H1 (cell line): ENCODE results near the gene TWSG1. TPM values are rescaled to one million over a fixed set of nuclear protein-coding genes. Genes with fewer than 3 reads are reported as not detected.

ENCODE experiments used
- CTCF ChIA-PET: fragments of 300-600 bp; sonication (Branson Sonifier 250); formaldehyde crosslinking; loops from one replicate; lab custom pipeline; 2021; ENCODE audit not compliant: partially characterized antibody; lab: Charles Lee
- POLR2A ChIA-PET: fragments of 300-600 bp; sonication (Branson Sonifier 250); formaldehyde crosslinking; loops from one replicate; lab custom pipeline; 2021; ENCODE audit warnings: inconsistent platforms; ENCODE audit not compliant: partially characterized antibody; lab: Charles Lee
- DNase-seq, 2 experiments: peaks; one replicate each; pipeline versions ENCODE4 v3.0.0 to v3.0.0-alpha.2; 2010 to 2022; ENCODE audit warnings: low spot score in 2 of 2, low read depth in 1 of 2, mixed read lengths in 1 of 2
- FAIRE-seq: peaks from 2 replicates; lab custom pipeline; 2011; peaks lifted over from hg19 to GRCh38; lab: Jason Lieb, UNC
- H2AFZ ChIP-seq: 2 replicates; pipeline ENCODE4 v1.8.1; 2012; ENCODE audit warnings: low read length, inconsistent platforms
- H2AK5ac ChIP-seq: 2 replicates; pipeline ENCODE4 v1.6.1; 2013; ENCODE audit warnings: low read depth, low read length
- H2BK120ac ChIP-seq: replicated peaks from 2 replicates; pipeline ENCODE3; 2013; ENCODE audit warnings: low read depth, low read length, inconsistent platforms
- H2BK12ac ChIP-seq: 2 replicates; pipeline ENCODE4 v1.6.1; 2013; ENCODE audit warnings: low read depth, low read length
- H2BK15ac ChIP-seq: 2 replicates; pipeline ENCODE4 v1.6.1; 2013; ENCODE audit warnings: low read length
- H2BK20ac ChIP-seq: 2 replicates; pipeline ENCODE4 v1.6.1; 2013; ENCODE audit warnings: low read length
- H2BK5ac ChIP-seq: 2 replicates; pipeline ENCODE4 v1.6.1; 2013; ENCODE audit warnings: low read depth, low read length
- H3K14ac ChIP-seq: 2 replicates; pipeline ENCODE4 v1.6.1; 2013; ENCODE audit warnings: inconsistent platforms; ENCODE audit not compliant: insufficient read length
- H3K18ac ChIP-seq: 2 replicates; pipeline ENCODE4 v1.6.1; 2013; ENCODE audit warnings: low read length; ENCODE audit errors: extremely low read depth
- H3K23ac ChIP-seq: 2 replicates; pipeline ENCODE4 v1.6.1; 2013; ENCODE audit warnings: inconsistent platforms; ENCODE audit not compliant: insufficient read length
- H3K23me2 ChIP-seq: 2 replicates; pipeline ENCODE4 v1.6.1; 2013; ENCODE audit warnings: low read depth, low read length
- H3K27ac ChIP-seq: 2 replicates; pipeline ENCODE4 v1.6.1; 2011; ENCODE audit warnings: low read depth, low read length, inconsistent platforms
- H3K27me3 ChIP-seq, 4 experiments: replicated peaks in 1 of 4; 1 replicate in 1 of 4; 2 replicates in 3 of 4; pipeline versions ENCODE4 v1.6.1 to v1.8.1; 2011 to 2013; ENCODE audit warnings: low read length in 3 of 4, mild to moderate bottlenecking in 3 of 4, inconsistent platforms in 2 of 4, mixed read lengths in 2 of 4, moderate library complexity in 1 of 4; ENCODE audit not compliant: control insufficient read depth in 3 of 4, insufficient read depth in 3 of 4; ENCODE audit errors: extremely low read depth in 1 of 4
- H3K36me3 ChIP-seq, 4 experiments: 2 replicates each; pipeline versions ENCODE4 v1.6.1 to v1.8.1; 2011 to 2013; ENCODE audit warnings: mild to moderate bottlenecking in 4 of 4, low read length in 3 of 4, moderate library complexity in 2 of 4, control low read depth in 1 of 4, inconsistent platforms in 1 of 4; ENCODE audit not compliant: insufficient read depth in 4 of 4, control insufficient read depth in 2 of 4
- H3K4ac ChIP-seq: replicated peaks from 2 replicates; pipeline ENCODE3; 2013; ENCODE audit warnings: low read length, low read depth, mixed read lengths, inconsistent platforms; ENCODE audit not compliant: insufficient read length
- H3K4me1 ChIP-seq, 4 experiments: replicated peaks in 1 of 4; 1 replicate in 1 of 4; 2 replicates in 3 of 4; pipeline versions ENCODE4 v1.6.1 to v1.8.1; 2011 to 2013; ENCODE audit warnings: low read length in 3 of 4, inconsistent platforms in 2 of 4, mixed read lengths in 1 of 4; ENCODE audit not compliant: insufficient read depth in 4 of 4, control insufficient read depth in 3 of 4
- H3K4me2 ChIP-seq, 2 experiments: 2 replicates each; pipeline versions ENCODE4 v1.6.1 to v1.8.1; 2011 to 2013; ENCODE audit warnings: low read depth in 2 of 2, low read length in 2 of 2, control low read depth in 1 of 2, inconsistent platforms in 1 of 2, mild to moderate bottlenecking in 1 of 2; ENCODE audit not compliant: insufficient read depth in 1 of 2
- H3K4me3 ChIP-seq, 4 experiments: fragments of 200-600, 300-600 bp in 1 of 4; sonication (generic), shearing (Covaris generic), sonication (Bioruptor Twin) in 1 of 4; 2 replicates each; pipeline versions ENCODE4 v1.5.1 to v1.8.1; 2011 to 2016; ENCODE audit warnings: low read length in 4 of 4, low read depth in 3 of 4, control low read depth in 2 of 4, inconsistent platforms in 2 of 4, mild to moderate bottlenecking in 2 of 4, mixed read lengths in 1 of 4, moderate library complexity in 1 of 4; ENCODE audit not compliant: insufficient read depth in 2 of 4; ENCODE audit errors: extremely low read depth in 1 of 4
- H3K56ac ChIP-seq: replicated peaks from 2 replicates; pipeline ENCODE3; 2013; ENCODE audit warnings: low read depth, mild to moderate bottlenecking, mixed read lengths, low read length, inconsistent platforms; ENCODE audit not compliant: insufficient read length
- H3K79me1 ChIP-seq: 2 replicates; pipeline ENCODE4 v1.6.1; 2013; ENCODE audit warnings: low read depth, low read length, control low read depth
- H3K79me2 ChIP-seq, 2 experiments: 2 replicates each; pipeline versions ENCODE4 v1.6.1 to v1.8.1; 2012 to 2013; ENCODE audit warnings: low read length in 2 of 2, mild to moderate bottlenecking in 2 of 2, inconsistent platforms in 1 of 2; ENCODE audit not compliant: insufficient read depth in 2 of 2, control insufficient read depth in 1 of 2
- H3K9ac ChIP-seq, 4 experiments: replicated peaks in 1 of 4; 1 replicate in 1 of 4; 2 replicates in 3 of 4; pipeline versions ENCODE4 v1.6.1 to v1.8.1; 2011 to 2013; ENCODE audit warnings: low read depth in 3 of 4, low read length in 3 of 4, control low read depth in 2 of 4, mild to moderate bottlenecking in 2 of 4, moderate library complexity in 2 of 4, inconsistent platforms in 1 of 4; ENCODE audit errors: extremely low read depth in 1 of 4
- H3K9me3 ChIP-seq, 2 experiments: 2 replicates each; pipeline versions ENCODE4 v1.6.1 to v1.8.1; 2012 to 2013; ENCODE audit warnings: mild to moderate bottlenecking in 2 of 2, moderate library complexity in 2 of 2, control low read depth in 1 of 2, inconsistent platforms in 1 of 2, low read depth in 1 of 2, low read length in 1 of 2, mixed read lengths in 1 of 2; ENCODE audit not compliant: insufficient read depth in 2 of 2
- H4K20me1 ChIP-seq, 2 experiments: replicated peaks in 1 of 2; 2 replicates each; pipeline versions ENCODE3 to v1.8.1; 2011 to 2013; ENCODE audit warnings: inconsistent platforms in 2 of 2, low read length in 2 of 2, mild to moderate bottlenecking in 1 of 2; ENCODE audit not compliant: insufficient read depth in 2 of 2, control insufficient read depth in 1 of 2
- H4K5ac ChIP-seq: 2 replicates; pipeline ENCODE4 v1.6.1; 2013; ENCODE audit warnings: low read length, low read depth, mixed read lengths, inconsistent platforms; ENCODE audit not compliant: insufficient read length
- H4K8ac ChIP-seq: 2 replicates; pipeline ENCODE4 v1.8.0; 2013; ENCODE audit warnings: mild to moderate bottlenecking, moderate library complexity, low read length, inconsistent platforms; ENCODE audit not compliant: insufficient read depth; ENCODE audit errors: extremely low read depth
- H4K91ac ChIP-seq: replicated peaks from 2 replicates; pipeline ENCODE3; 2013; ENCODE audit warnings: low read length, mixed read lengths, inconsistent platforms; ENCODE audit not compliant: insufficient read length
- E2F6 ChIP-seq: IDR thresholded peaks from 2 replicates; pipeline ENCODE4 v1.6.1; 2012; ENCODE audit warnings: inconsistent platforms
- HDAC2 ChIP-seq, 2 experiments: fragments of 300-600 bp in 1 of 2; sonication (generic) in 1 of 2; IDR thresholded peaks; 2 replicates each; pipeline ENCODE4 v1.6.1; 2011 to 2012; ENCODE audit warnings: low read depth in 2 of 2, low read length in 2 of 2, mild to moderate bottlenecking in 2 of 2, moderate library complexity in 2 of 2, borderline replicate concordance in 1 of 2, inconsistent platforms in 1 of 2
- MAX ChIP-seq: IDR thresholded peaks from 2 replicates; pipeline ENCODE4 v1.6.1; 2012; ENCODE audit warnings: inconsistent platforms
- POLR2A ChIP-seq, 2 experiments: IDR thresholded peaks; 1 replicate in 1 of 2; 2 replicates in 1 of 2; pipeline ENCODE4 v1.6.1; 2011; ENCODE audit warnings: low read depth in 2 of 2, low read length in 2 of 2, mild to moderate bottlenecking in 2 of 2; ENCODE audit errors: control extremely low read depth in 1 of 2
- RXRA ChIP-seq: IDR thresholded peaks from 2 replicates; pipeline ENCODE4 v1.6.1; 2011; ENCODE audit warnings: low read depth, mild to moderate bottlenecking, low read length, moderate library complexity; ENCODE audit not compliant: insufficient read depth
- SP2 ChIP-seq: IDR thresholded peaks from 2 replicates; pipeline ENCODE4 v1.6.1; 2012; ENCODE audit warnings: mild to moderate bottlenecking, low read length, inconsistent platforms
- SP4 ChIP-seq: IDR thresholded peaks from 2 replicates; pipeline ENCODE4 v1.6.1; 2012; ENCODE audit warnings: low read length, inconsistent platforms
- TAF1 ChIP-seq: IDR thresholded peaks from 2 replicates; pipeline ENCODE4 v1.6.1; 2011; ENCODE audit warnings: mild to moderate bottlenecking, low read depth, low read length
- WGBS, 2 experiments: shearing (Covaris generic) in 1 of 2; methylation state at CpG; one replicate each; pipeline versions ENCODE4 v1.1.6 to v1.1.7; 2013 to 2015; ENCODE audit warnings: low lambda C conversion rate in 2 of 2, mixed read lengths in 2 of 2, inconsistent platforms in 1 of 2, low coverage in 1 of 2, missing lambda C conversion rate in 1 of 2; ENCODE audit not compliant: insufficient replicate concordance in 2 of 2, insufficient coverage in 1 of 2, insufficient read length in 1 of 2; ENCODE audit errors: extremely low coverage in 1 of 2, missing lambda C conversion rate in 1 of 2; 5-methylcytosine and 5-hydroxymethylcytosine counted together
- polyA plus RNA-seq, 7 experiments: library from polyadenylated mRNA; depleted of rRNA in 3 of 7; stranded (reverse) in 5 of 7; unstranded in 2 of 7; fragments of >200 nt in 5 of 7; fragments of 200-250 nt in 2 of 7; gene quantifications; 1 replicate in 5 of 7; 2 replicates in 1 of 7; 4 replicates in 1 of 7; pipeline versions ENCODE4 v1.2.1 to v1.2.3, GENCODE V29; 2011 to 2013; ENCODE audit warnings: missing spikeins in 2 of 7, mixed read lengths in 2 of 7
- total RNA-seq: library from RNA; stranded (reverse); fragmentation: NEBNext Ultra II Directional; extraction: Animal tissue kit (Norgen Biotek cat#: 25700); gene quantifications from 2 replicates; pipeline ENCODE4 v1.2.1, GENCODE V29; 2021

The TWSG1 gene
- total and polyA plus RNA-seq, 2 of the 8 experiments (the other 6 are each of a cell fraction or from before 2014, with no cell fraction given): 11.8 to 19.8 TPM

DNA sequence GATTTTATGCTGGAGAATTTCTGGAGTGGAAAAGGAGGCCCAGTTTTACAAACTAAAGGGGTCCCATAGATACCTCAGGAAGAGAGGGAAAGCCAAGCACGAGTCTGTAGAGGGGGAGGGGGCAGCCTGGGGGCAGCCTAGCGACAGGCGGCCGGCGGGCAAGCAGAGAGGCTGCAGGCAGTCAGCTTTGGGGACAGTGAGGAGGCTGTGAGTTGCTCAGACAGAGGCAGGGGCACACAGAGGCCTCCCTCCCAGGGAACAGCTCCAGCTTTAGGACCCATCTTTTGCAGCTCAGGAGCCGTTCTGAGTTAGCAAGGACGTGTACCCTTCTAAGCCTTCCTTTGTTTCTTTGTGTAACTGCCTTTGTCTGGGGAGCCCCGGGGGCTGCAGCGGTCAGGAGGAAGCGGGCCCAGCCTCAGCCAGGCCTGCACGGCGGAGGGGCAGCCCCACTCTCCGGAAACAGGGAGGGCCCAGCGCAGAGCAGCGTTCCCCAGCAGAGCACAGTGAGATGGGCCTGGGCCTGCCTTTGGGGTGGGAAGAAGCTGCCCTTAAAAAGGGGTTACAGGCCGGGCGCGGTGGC, 99.6 kb downstream of the TWSG1 start:
- Histone ChIP-seq H2BK5ac (peak overlapping the region; percentile 78), H2AFZ (peak overlapping the region; percentile 64; the same call in 1 of the 2 replicates), H3K79me1 (no peaks in the 10 kb centered on the region), H3K4me2 (peak overlapping the region; percentile 2 to 19; a peak in 2 of 4 replicates), H3K23ac (no peak overlapping the region), H3K4me1 (peaks cover 0 to 11% (median 3%) of the 10 kb centered on the region in 4 experiments; a peak in 5 of 7 replicates), H3K4ac (no peak overlapping the region), H2BK20ac (peak overlapping the region; percentile 72; the same call in 1 of the 2 replicates), H3K36me3 (no peaks in the 10 kb centered on the region), H2BK15ac (no peak overlapping the region), H4K91ac (no peak overlapping the region), H4K20me1 (no peaks in the 10 kb centered on the region), H3K4me3 (no peak overlapping the region), H2BK12ac (0 out of 2 replicates have a peak overlapping the region, but pooled peaks have one; percentile 9), H3K56ac (no peak overlapping the region), H3K9ac (no peak overlapping the region), H4K8ac (peak overlapping the region; percentile 60; the same call in 1 of the 2 replicates), H3K27me3 (no peaks in the 10 kb centered on the region), H3K79me2 (no peaks in the 10 kb centered on the region), H3K14ac (no peak overlapping the region), H3K18ac (peak overlapping the region; percentile 60), H3K9me3 (peaks cover 2 to 6% of the 10 kb centered on the region in 2 experiments; a peak in 2 of 4 replicates), H3K27ac (no peak overlapping the region), H2AK5ac (no peak overlapping the region), H2BK120ac (no peak overlapping the region), H4K5ac (no peak overlapping the region), H3K23me2 (no peaks in the 10 kb centered on the region)
- TF ChIP-seq MAX: peak; percentile 24
- TF ChIP-seq POLR2A (IDR thresholded peaks at IDR 0.05; ENCODE audit: control extremely low read depth in 1 of 2, low read depth in 2 of 2, low read length in 2 of 2): 0 out of 3 replicates have a peak, but pooled peaks of 1 of the 2 experiments have one; percentile 34
- TF ChIP-seq RXRA: no peak
- peak; percentile 59 for TF ChIP-seq E2F6
- TF ChIP-seq TAF1: peak; percentile 28; the same call in 1 of the 2 replicates
- no peak for TF ChIP-seq SP2
- no peak for TF ChIP-seq SP4
- no peak for TF ChIP-seq HDAC2 (IDR thresholded peaks at IDR 0.05; ENCODE audit: borderline replicate concordance in 1 of 2, low read depth in 2 of 2, low read length in 2 of 2)
- POLR2A ChIA-PET: interaction anchor here (0.9 kb wide), 1 partner anchor 185 kb away, joined by 4 read pairs; no protein-coding TSS in a partner anchor
- FAIRE-seq: no peak
- 67% methylated on average over 18 of the region's 18 CpGs; no CpG with 5 or more reads in 1 of the 2 experiments for WGBS, 2 experiments
- peak in 1 of 2 experiments; percentile 55 for DNase-seq
- CTCF ChIA-PET: interaction anchor here (0.6 to 0.7 kb wide), 2 partner anchors 21 to 42 kb away, joined by 3 read pairs; no protein-coding TSS in a partner anchor
